Measurements from ENCODE around the gene PUM1.

PUM1 gene

DNA sequence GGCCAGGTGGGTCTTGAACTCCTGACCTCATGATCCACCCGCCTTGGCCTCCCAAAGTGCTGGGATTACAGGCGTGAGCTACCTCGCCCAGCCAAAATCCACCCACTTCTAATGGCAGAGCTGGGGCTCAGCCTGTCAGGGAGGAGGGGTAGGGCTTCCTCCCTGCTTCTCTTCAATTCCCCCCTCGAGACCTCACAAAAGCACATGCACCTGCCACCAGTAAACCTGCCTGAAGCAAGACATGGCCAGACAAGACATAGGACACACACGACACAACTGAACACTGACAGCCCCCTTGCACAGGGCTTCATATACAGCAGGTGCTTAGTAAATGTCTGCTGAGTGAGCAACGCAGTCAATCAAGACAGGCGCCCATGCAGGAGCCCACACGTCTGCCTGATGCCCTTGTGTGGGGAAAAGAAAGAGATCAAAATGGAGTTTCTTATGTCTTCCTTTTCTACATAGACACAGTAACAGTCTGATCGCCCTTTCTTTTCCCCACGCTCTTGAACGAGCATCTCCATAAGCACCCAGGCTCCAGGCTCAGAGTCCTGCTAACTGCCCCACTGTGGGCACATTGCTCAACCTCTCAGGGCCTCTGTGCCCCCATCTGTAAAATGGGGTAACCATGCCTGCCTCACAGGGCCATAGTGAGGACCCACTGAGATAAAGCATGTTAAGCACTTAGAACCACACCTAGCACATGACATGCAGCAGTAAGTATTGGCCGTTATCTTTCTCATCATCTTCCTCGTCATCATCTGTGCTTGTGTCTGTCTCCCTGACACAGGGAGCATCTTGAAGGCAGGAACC, 165.7 kb downstream of the PUM1 start:
- intact Hi-C loops (cut with DNase I): no loop called here
- peak in 2 of 10 donors; percentile 15 to 51 for DNase-seq

- intact Hi-C loops (cut with DNase I): no loop called here
- DNase-seq: peak in 2 of 10 donors; percentile 28 to 55
Observed at GRCh38 chr1:30898031-30898815, 167.3 kb downstream of the PUM1 start.

- DNase-seq: no peak
- intact Hi-C loops (cut with DNase I): no loop called here
Observed at GRCh38 chr1:30896905-30897304, 168.6 kb downstream of the PUM1 start.

GRCh38 chr1:30895944-30896660, 169.4 kb downstream of the PUM1 start:
- intact Hi-C loops (cut with DNase I): no loop called here
- peak in 1 of 10 donors; percentile 78 for DNase-seq

DNA sequence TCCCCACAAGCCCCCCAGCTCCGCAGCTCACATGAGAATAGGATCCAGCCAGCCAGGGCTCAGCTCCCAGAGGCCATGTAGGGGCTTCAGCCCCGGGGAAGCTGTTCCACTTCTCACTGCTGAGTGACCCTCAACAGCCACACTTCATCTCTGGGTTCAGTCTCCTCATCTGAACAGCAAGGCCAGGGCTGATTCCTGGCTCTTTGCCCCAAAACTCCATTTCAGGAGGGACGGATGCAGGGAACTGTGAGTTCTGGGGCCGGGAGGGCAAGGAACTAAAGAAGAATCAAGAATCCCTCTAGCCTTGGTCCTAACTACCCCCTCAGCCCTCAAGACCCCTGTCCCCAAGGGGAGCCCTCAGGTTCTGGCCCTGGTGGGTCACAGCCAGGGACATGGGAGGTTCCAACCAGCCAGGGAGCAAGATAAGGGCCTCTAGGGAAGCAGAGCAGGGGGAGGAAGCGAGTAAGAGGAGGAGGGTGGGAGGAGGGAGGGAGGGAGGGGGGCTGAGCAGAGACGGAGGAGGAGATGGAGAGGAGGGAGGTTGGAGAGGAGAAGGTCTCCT, 170.1 kb downstream of the PUM1 start:
- DNase-seq: no peak
- intact Hi-C loops (cut with DNase I): no loop called here

- DNase-seq: no peak
- intact Hi-C loops (cut with DNase I): no loop called here
Observed at GRCh38 chr1:30894508-30894973, 171.0 kb downstream of the PUM1 start.

DNA sequence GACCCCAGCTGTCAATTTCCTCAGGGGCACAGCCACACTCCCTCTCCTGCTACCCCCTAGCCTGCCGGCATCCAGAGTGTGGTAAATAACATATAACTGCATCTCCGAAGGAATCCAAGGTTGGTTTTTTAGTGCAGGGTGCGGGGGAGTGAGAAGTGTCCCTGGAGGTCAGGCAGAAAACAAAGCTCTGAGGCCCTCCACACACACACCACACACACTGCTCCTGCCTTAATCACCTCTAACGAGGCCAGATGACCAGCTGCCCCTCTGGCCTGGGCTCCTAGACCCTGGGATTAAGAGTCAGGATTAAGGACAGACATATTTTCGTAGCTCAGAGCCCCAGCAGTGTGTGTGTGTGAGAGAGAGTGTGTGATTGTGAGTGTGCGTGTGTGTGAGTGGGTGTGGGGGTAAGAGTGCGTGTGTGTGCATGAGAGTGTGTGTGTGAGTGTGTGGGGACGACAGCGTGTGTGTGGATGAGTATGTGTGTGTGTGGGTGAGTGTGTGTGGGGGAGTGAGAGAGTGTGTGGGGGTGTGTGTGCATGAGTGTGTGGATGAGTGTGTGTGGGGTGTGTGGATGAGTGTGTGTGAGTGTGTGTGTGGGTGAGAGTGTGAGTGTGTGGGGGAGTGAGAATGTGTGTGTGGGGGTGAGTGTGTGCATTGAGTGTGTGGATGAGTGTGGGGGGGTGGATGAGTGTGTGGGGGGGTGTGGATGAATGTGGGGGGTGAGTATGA, 171.6 kb downstream of the PUM1 start:
- intact Hi-C loops (cut with DNase I): no loop called here
- no peak for DNase-seq

DNA sequence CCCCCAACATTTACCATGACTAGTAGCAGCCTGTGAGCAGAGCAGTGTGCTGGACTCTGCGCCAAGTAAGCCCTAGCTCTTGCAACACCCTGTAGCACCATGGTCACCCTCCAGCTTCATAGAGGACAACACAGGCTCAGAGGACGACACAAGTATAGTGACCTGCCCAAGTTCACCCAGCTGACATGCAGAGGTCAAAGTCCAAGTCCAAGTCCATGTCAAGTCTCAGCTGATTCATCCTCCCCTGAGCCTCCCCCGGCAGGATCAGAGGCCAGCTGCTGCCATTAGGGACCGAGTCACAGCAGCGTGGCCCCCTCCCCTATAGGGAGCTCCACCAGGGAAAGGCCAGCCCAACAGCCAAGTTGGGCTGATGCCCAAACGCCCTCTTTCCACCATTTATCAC, 172.8 kb downstream of the PUM1 start:
- intact Hi-C loops (cut with DNase I): no loop called here
- no peak for DNase-seq

GRCh38 chr1:30891227-30891552, 174.3 kb downstream of the PUM1 start:
- no peak for DNase-seq
- intact Hi-C loops (cut with DNase I): no loop called here

GRCh38 chr1:30890502-30891226, 174.9 kb downstream of the PUM1 start:
- intact Hi-C loops (cut with DNase I): no loop called here
- no peak for DNase-seq

GRCh38 chr1:30889511-30889910, 176.0 kb downstream of the PUM1 start:
- no peak for DNase-seq
- intact Hi-C loops (cut with DNase I): no loop called here

- DNase-seq: no peak
- intact Hi-C loops (cut with DNase I): no loop called here
Observed at GRCh38 chr1:30888975-30889374, 176.5 kb downstream of the PUM1 start.

DNA sequence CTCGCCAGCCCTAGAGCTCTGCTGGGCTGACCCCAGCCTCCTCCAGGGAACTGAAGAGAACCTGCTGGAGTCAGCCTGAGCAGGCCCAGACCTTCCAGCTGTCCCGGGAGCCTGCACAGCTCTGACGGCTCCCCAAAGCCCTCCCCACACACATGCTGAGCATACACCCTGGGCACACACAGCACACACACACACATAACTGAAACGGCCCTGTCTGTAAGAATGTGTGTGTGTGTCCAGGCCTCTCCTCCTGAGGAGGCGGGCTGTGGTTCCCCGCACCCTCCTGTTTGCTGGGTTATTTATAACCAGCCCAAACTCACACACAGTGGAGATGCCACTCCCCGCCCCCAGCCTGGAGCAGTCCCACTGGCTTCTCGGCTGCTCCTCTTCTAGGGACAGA, 177.1 kb downstream of the PUM1 start:
- intact Hi-C loops (cut with DNase I): no loop called here
- peak; percentile 45 to 98 (median 82) for DNase-seq

DNA sequence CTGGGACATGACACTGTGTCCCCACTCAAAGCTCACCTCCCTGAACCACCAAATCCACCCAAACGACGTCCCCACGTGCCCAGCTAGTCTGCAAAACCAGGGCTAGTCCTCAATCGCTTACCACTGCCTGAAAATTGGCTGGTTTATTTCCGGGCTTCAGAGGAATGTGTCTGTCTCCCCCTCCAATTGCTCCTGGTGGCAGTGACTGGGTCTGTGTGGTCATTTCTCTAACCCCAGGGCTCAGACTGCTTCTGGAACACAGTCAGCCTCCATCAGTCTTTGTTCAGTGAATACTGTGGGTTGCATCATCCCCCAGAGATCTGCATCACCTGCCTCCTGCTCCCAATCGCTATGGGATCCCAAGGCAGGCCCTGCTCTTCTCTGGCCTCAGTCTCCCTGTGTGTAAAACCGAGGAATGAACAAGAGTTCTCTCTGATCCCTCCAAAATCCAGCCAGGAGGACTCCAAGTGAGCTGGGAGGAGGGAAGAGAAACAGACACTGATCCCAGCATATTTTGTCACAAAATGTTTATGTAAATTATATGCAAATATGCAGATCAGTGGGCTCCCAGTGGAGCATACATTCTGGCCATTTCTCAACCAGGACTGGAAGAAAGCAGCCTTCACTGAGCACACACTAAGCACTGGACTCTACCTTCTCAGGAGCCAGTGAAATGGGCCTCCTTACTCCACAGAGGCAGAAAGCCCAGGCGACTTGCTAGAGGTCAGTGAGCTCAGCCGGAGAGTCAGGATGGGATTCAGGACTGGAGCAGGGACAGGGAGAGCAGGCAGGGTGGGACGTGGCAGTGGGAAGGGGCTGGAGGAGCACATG, 177.8 kb downstream of the PUM1 start:
- DNase-seq: no peak
- intact Hi-C loops (cut with DNase I): no loop called here

GRCh38 chr1:30886710-30887428, 178.6 kb downstream of the PUM1 start:
- DNase-seq: no peak
- intact Hi-C loops (cut with DNase I): no loop called here

DNA sequence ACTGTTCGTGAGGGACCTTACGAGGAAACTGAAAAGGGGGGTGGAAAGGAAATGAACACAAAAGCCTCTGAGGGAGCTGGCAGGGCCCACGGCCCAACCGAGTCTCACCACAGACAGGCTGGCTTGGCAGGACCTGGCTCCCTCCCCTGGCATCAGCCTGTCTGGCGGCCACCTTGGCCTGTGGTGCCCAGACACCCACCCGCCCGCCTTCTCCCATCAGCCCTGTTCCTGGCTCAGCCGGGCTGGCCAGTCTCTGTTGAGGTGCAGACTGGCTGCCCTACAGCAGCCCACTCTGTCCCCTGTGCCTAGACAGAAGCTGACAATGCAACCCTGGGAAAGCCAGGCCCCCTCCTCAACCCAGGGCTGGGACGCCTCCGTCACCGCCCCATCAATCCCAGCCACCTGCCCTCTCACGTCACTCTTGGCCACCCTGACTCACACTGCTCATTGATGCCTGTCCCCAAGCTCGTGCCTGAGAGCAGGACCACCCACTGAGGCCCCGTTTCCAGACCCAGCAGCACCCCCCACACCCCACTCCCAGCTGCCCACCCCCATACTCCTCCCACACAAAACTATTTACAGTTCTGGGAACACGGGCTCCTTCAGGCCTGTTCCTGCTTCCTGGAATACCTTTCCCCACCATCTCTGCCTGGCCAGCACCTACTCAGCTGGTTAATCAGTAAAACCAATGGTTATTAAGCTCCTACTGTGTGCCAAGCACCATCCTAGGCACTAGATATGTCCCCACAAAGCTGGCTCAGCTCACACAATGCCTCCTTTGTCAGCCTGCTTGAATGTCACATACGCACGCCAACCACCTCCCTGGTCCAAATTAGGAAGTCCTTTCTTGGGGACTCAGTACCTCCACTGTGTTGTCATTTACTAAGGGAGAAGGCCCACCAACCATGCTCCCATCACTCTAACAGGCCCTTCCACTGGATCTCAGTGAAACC, 179.7 kb downstream of the PUM1 start:
- DNase-seq: peak in 8 of 10 donors; percentile 45 to 91 (median 67)
- intact Hi-C loops (cut with DNase I): no loop called here

DNA sequence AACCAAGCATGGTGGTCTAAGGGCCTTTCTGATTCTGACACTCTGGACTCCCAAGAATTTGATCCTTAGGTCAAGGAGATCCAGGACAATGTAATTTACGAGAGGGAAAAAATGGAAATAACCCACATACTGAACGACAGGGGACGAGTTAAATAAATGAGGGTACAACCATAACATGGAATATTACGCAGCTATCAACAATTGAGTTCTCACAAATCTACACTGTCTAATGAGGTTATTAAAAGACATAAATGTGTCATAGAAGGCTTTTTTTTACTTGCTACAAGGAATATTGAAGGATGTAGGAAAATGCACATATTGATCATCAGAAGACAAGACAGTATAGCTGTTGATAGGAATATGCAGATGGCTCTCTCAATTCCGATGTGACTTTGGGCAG, 180.8 kb downstream of the PUM1 start:
- intact Hi-C loops (cut with DNase I): no loop called here

More for the DNA sequence above, 180.8 kb downstream of the PUM1 start:
- no peak for DNase-seq
